DOHH2 (cell line): ENCODE data around the gene ROR1.

Source experiments
- H3F3A ChIP-seq: fragments of 200-600 bp; sonication (generic), shearing (Covaris generic); 2 replicates; pipeline ENCODE4 v1.6.0; 2016; ENCODE audit warnings: antibody characterized with exemption, mild to moderate bottlenecking; ENCODE audit not compliant: control insufficient read depth, insufficient read depth
- H3K27ac ChIP-seq: fragments of 200-600 bp; sonication (generic); 2 replicates; pipeline ENCODE4 v1.5.1; 2014; ENCODE audit warnings: low read depth, mild to moderate bottlenecking, low read length, moderate library complexity
- H3K27me3 ChIP-seq: fragments of 200-600 bp; sonication (generic); 2 replicates; pipeline ENCODE4 v1.6.1; 2014; ENCODE audit warnings: mild to moderate bottlenecking, low read length, mixed read lengths; ENCODE audit not compliant: control insufficient read depth
- H3K36me3 ChIP-seq: fragments of 200-600 bp; sonication (generic); 2 replicates; pipeline ENCODE4 v1.6.1; 2014; ENCODE audit warnings: mild to moderate bottlenecking, low read length, moderate library complexity, mixed read lengths; ENCODE audit not compliant: control insufficient read depth
- H3K4me1 ChIP-seq: fragments of 200-600 bp; sonication (generic); 2 replicates; pipeline ENCODE4 v1.6.1; 2014; ENCODE audit warnings: mild to moderate bottlenecking, low read length, mixed read lengths; ENCODE audit not compliant: control insufficient read depth
- H3K4me2 ChIP-seq: fragments of 200-600 bp; sonication (generic); 2 replicates; pipeline ENCODE4 v1.6.0; 2014; ENCODE audit warnings: mild to moderate bottlenecking, low read length, moderate library complexity
- H3K4me3 ChIP-seq: fragments of 200-600 bp; sonication (generic); 2 replicates; pipeline ENCODE4 v1.5.1; 2014; ENCODE audit warnings: mild to moderate bottlenecking, low read length, mixed read lengths
- H3K79me2 ChIP-seq: fragments of 200-600 bp; sonication (generic); 2 replicates; pipeline ENCODE4 v1.6.1; 2014; ENCODE audit warnings: mild to moderate bottlenecking, low read length, mixed read lengths; ENCODE audit not compliant: control insufficient read depth
- H3K9me2 ChIP-seq: fragments of 200-600 bp; sonication (generic); replicated peaks from 2 replicates; pipeline ENCODE4 v1.6.1; 2014; ENCODE audit warnings: mild to moderate bottlenecking, low read length, mixed read lengths; ENCODE audit not compliant: control insufficient read depth
- H3K9me3 ChIP-seq: fragments of 200-600 bp; sonication (generic); 2 replicates; pipeline ENCODE4 v1.6.1; 2014; ENCODE audit warnings: antibody characterized with exemption, low read length, mixed read lengths; ENCODE audit not compliant: control insufficient read depth, insufficient read depth
- H4K20me1 ChIP-seq: fragments of 200-600 bp; sonication (generic); 2 replicates; pipeline ENCODE4 v1.6.0; 2014; ENCODE audit warnings: low read depth, mild to moderate bottlenecking, antibody characterized with exemption, low read length, moderate library complexity; ENCODE audit not compliant: control insufficient read depth, insufficient read depth
- CTCF ChIP-seq: fragments of 200-600 bp; sonication (generic); IDR thresholded peaks from one replicate; pipeline ENCODE4 v1.5.1; 2014; ENCODE audit warnings: antibody characterized with exemption, mild to moderate bottlenecking, low read depth, low read length; ENCODE audit not compliant: poor library complexity, severe bottlenecking
- EZH2phosphoT487 ChIP-seq: fragments of 200-600 bp; sonication (generic); IDR thresholded peaks from 2 replicates; pipeline ENCODE4 v1.6.1; 2017; ENCODE audit warnings: borderline replicate concordance, mild to moderate bottlenecking, antibody characterized with exemption, low read length, moderate library complexity, mixed read lengths

ROR1 gene

GRCh38 chr1:64229307-64229706, 455.5 kb downstream of the ROR1 start:
- Histone ChIP-seq H3K9me2 (no peaks in the 10 kb centered on the region), H3K27ac (no peak overlapping the region), H3K9me3 (no peaks in the 10 kb centered on the region), H3K79me2 (no peaks in the 10 kb centered on the region), H3K36me3 (no peaks in the 10 kb centered on the region), H3K4me2 (no peak overlapping the region), H3K27me3 (peaks cover 16% of the 10 kb centered on the region), H3K4me3 (no peak overlapping the region), H4K20me1 (no peaks in the 10 kb centered on the region), H3K4me1 (peaks cover 6% of the 10 kb centered on the region), H3F3A (no peaks in the 10 kb centered on the region)
- TF ChIP-seq EZH2phosphoT487: no peak
- no peak for TF ChIP-seq CTCF
